B cell (primary cell): Measurements from ENCODE around the gene ARHGEF19. TPM values are rescaled to one million over a fixed set of nuclear protein-coding genes. Genes with fewer than 3 reads are reported as not detected.

Experiments
- ATAC-seq: fragments of 200-7000 bp; cut with Tn5 transposase; one replicate; pipeline ENCODE4 v1.10.0; 2021; ENCODE audit warnings: low read depth, mild to moderate bottlenecking, moderate number of reproducible peaks, moderate library complexity
- CTCF ChIA-PET: fragments of 350-600 bp; sonication (Branson Sonifier 250); formaldehyde crosslinking; loops from one replicate; lab custom pipeline; 2021; ENCODE audit warnings: antibody characterized with exemption, inconsistent platforms; lab: Charles Lee
- POLR2A ChIA-PET: fragments of 350-600 bp; sonication (Branson Sonifier 250); formaldehyde crosslinking; loops from one replicate; lab custom pipeline; 2021; ENCODE audit warnings: antibody characterized with exemption; lab: Charles Lee
- DNase-seq: peaks from one replicate; pipeline ENCODE4 v3.0.0; 2013
- H2AFZ ChIP-seq: 2 replicates; pipeline ENCODE4 v1.6.1; 2012; ENCODE audit warnings: mild to moderate bottlenecking, low read depth, low read length; ENCODE audit not compliant: insufficient read depth, poor library complexity, severe bottlenecking
- H3K27ac ChIP-seq, 2 donors: 1 replicate in 1 of 2; 2 replicates in 1 of 2; pipeline ENCODE4 v1.5.1; 2012 to 2013; ENCODE audit warnings: low read length in 2 of 2, mild to moderate bottlenecking in 2 of 2, moderate library complexity in 1 of 2
- H3K27me3 ChIP-seq, 4 experiments: fragments of 200-600 bp in 1 of 4; sonication (generic) in 1 of 4; replicated peaks in 1 of 4; 1 replicate in 2 of 4; 2 replicates in 2 of 4; pipeline versions ENCODE4 v1.6.1 to v1.7.0; 2013 to 2016; ENCODE audit warnings: low read length in 3 of 4, mild to moderate bottlenecking in 2 of 4, mixed read lengths in 1 of 4, moderate library complexity in 1 of 4; ENCODE audit not compliant: insufficient read depth in 4 of 4, control insufficient read depth in 3 of 4; ENCODE audit errors: control extremely low read depth in 1 of 4
- H3K36me3 ChIP-seq, 2 experiments: replicated peaks in 1 of 2; 1 replicate in 1 of 2; 2 replicates in 1 of 2; pipeline versions ENCODE4 v1.6.1 to v1.7.1; 2013; ENCODE audit warnings: low read length in 1 of 2; ENCODE audit not compliant: insufficient read depth in 2 of 2, control insufficient read depth in 1 of 2; ENCODE audit errors: control extremely low read depth in 1 of 2, extremely low read depth in 1 of 2
- H3K4me1 ChIP-seq, 2 donors: fragments of 200-600 bp in 1 of 2; sonication (generic) in 1 of 2; 1 replicate in 1 of 2; 2 replicates in 1 of 2; pipeline versions ENCODE4 v1.5.1 to v1.6.1; 2013 to 2017; ENCODE audit warnings: low read length in 2 of 2; ENCODE audit not compliant: control insufficient read depth in 2 of 2, insufficient read depth in 2 of 2
- H3K4me2 ChIP-seq: replicated peaks from 2 replicates; pipeline ENCODE3; 2012; ENCODE audit warnings: mild to moderate bottlenecking, low read depth, low read length; ENCODE audit not compliant: poor library complexity, severe bottlenecking
- H3K4me3 ChIP-seq, 5 experiments: fragments of 200-600 bp in 1 of 5; sonication (generic) in 1 of 5; 1 replicate in 3 of 5; 2 replicates in 2 of 5; pipeline versions ENCODE4 v1.5.1 to v1.7.0; 2011 to 2016; ENCODE audit warnings: low read length in 4 of 5, mild to moderate bottlenecking in 4 of 5, low read depth in 2 of 5, control low read depth in 1 of 5, moderate library complexity in 1 of 5; ENCODE audit not compliant: insufficient read depth in 1 of 5; ENCODE audit errors: control extremely low read depth in 1 of 5, extremely low read depth in 1 of 5
- H3K79me2 ChIP-seq: fragments of 200-600 bp; sonication (generic); one replicate; pipeline ENCODE4 v1.6.0; 2016; ENCODE audit warnings: low read length; ENCODE audit not compliant: control insufficient read depth, insufficient read depth
- H3K9ac ChIP-seq: fragments of 200-600 bp; sonication (generic); 2 replicates; pipeline ENCODE4 v1.6.1; 2017; ENCODE audit warnings: mild to moderate bottlenecking, low read length, moderate library complexity
- H3K9me3 ChIP-seq, 3 donors: one replicate each; pipeline versions ENCODE4 v1.6.1 to v1.7.1; 2013; ENCODE audit warnings: low read length in 2 of 3; ENCODE audit not compliant: control insufficient read depth in 2 of 3, insufficient read depth in 1 of 3; ENCODE audit errors: control extremely low read depth in 1 of 3
- H4K20me1 ChIP-seq: 2 replicates; pipeline ENCODE4 v1.6.0; 2012; ENCODE audit warnings: mild to moderate bottlenecking, low read length; ENCODE audit not compliant: insufficient read depth, control insufficient read depth, poor library complexity, severe bottlenecking
- H3K27ac Mint-ChIP-seq: one replicate; pipeline ENCODE4 v1.8.0; 2021; ENCODE audit warnings: mixed read lengths
- H3K27me3 Mint-ChIP-seq: one replicate; pipeline ENCODE4 v1.8.0; 2021; ENCODE audit warnings: mixed read lengths
- H3K4me1 Mint-ChIP-seq: one replicate; pipeline ENCODE4 v1.8.0; 2021; ENCODE audit warnings: mixed read lengths
- H3K4me3 Mint-ChIP-seq: one replicate; pipeline ENCODE4 v1.8.0; 2021; ENCODE audit warnings: mixed read lengths
- H3K9me3 Mint-ChIP-seq: one replicate; pipeline ENCODE4 v1.8.0; 2022; ENCODE audit warnings: mixed read lengths; ENCODE audit not compliant: insufficient read depth
- CTCF ChIP-seq: fragments of 200-600 bp; IDR thresholded peaks from one replicate; pipeline ENCODE4 v1.8.0; 2022; ENCODE audit warnings: antibody characterized with exemption, mild to moderate bottlenecking
- EZH2 ChIP-seq: IDR thresholded peaks from 2 replicates; pipeline ENCODE4 v1.6.1; 2012; ENCODE audit warnings: borderline replicate concordance, low read depth, mild to moderate bottlenecking, moderate library complexity, low read length; ENCODE audit not compliant: insufficient read depth, poor library complexity, severe bottlenecking
- WGBS: methylation state at CpG from one replicate; pipeline ENCODE4 v1.1.5; 2013; ENCODE audit warnings: missing lambda C conversion rate; ENCODE audit not compliant: insufficient coverage; 5-methylcytosine and 5-hydroxymethylcytosine counted together
- intact Hi-C: fragments of 100-400 bp; cut with micrococcal nuclease; formaldehyde crosslinking; loops from one replicate; pipeline ENCODE4 v1.10.0; 2022
- polyA plus RNA-seq: library from polyadenylated mRNA; depleted of rRNA; stranded (reverse); fragments of >200 nt; gene quantifications from 2 replicates; pipeline ENCODE4 v1.2.3, GENCODE V29; 2012
- total RNA-seq, 2 donors: library from RNA; stranded (reverse); fragments of 120-200 nt in 1 of 2; gene quantifications; 1 replicate in 1 of 2; 2 replicates in 1 of 2; pipeline versions ENCODE4 v1.2.3 to v1.2.4, GENCODE V29; 2013 to 2022

ARHGEF19 gene
- total and polyA plus RNA-seq, 2 donors (not counting 1 experiment from before 2014, with no cell fraction given) = 13.9 to 20.9 TPM

DNA sequence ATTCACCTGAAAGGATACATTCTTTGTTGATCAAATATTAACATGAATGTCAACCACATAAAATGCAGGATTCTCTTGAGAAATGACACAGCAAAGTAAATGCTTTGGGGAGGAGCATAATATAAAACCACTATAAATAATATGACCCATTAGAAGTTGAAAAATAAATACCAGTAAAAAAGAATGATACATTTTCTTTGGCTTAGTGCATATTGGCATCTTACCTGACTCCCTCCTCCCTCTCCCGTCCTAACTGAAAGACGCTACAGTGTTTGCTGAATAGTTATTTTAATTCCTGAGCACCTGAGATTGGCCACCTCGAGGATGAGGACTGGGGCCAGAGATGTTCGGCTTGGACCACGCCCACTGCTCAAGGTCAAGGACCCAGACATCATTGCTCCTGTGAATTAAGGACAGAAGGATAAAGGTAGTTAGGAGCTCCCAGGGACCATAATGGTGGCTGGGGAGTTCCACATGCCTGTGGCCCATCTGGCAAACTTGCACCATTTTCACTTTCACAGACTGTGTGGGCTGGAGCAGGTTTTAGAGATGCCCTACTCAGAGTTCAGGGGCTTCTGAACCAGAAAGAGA, 41.0 kb upstream of the ARHGEF19 start:
- no peaks in the 10 kb centered on the region for H3K27me3 ChIP-seq
- DNase-seq (no peak), ATAC-seq (no peak)
- Mint-ChIP-seq H3K9me3 (no peaks in the 10 kb centered on the region), H3K27me3 (no peaks in the 10 kb centered on the region), H3K4me3 (no peak overlapping the region), H3K4me1 (peaks cover 15% of the 10 kb centered on the region), H3K27ac (no peak overlapping the region)
- H3K27ac ChIP-seq = no peak overlapping the region
- POLR2A ChIA-PET = no interaction called here
- intact Hi-C loops = no loop called here
- no peak for TF ChIP-seq CTCF
- no peak for TF ChIP-seq EZH2
- peaks cover 2 to 65% of the 10 kb centered on the region in 2 experiments for H3K36me3 ChIP-seq
- CTCF ChIA-PET = interaction anchor here (1.5 kb wide), 1 partner anchor 175 kb away, joined by 3 read pairs; no protein-coding TSS in a partner anchor
- H3K4me1 ChIP-seq = peaks cover 14 to 16% of the 10 kb centered on the region in 2 donors
- no peak overlapping the region for H3K9ac ChIP-seq
- no peak overlapping the region for H3K4me2 ChIP-seq
- H4K20me1 ChIP-seq = no peaks in the 10 kb centered on the region
- WGBS = 100% methylated on average over 3 of the region's 5 CpGs
- no peak overlapping the region for H3K4me3 ChIP-seq
- no peak overlapping the region for H2AFZ ChIP-seq
- no peaks in the 10 kb centered on the region for H3K79me2 ChIP-seq
- no peaks in the 10 kb centered on the region for H3K9me3 ChIP-seq

DNA sequence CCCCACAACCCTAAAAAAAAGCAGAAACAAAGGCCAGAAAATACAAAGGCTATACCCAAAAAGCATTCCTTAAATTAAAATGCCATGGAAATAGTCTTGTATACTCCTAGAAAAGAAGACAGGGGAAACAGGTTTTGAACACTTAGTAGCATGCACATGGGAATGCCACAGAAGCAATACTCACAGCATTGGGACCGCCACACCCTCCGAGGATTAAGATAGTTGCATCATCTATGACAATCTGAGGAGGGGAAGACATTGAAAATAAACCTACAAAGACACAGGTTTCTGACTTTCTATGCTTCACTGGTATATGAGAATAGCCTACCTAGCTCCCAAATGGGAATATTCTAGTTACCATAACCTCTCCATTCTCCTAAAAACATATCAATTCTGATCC, 40.5 kb upstream of the ARHGEF19 start:
- H4K20me1 ChIP-seq = no peaks in the 10 kb centered on the region
- peaks cover 2 to 65% of the 10 kb centered on the region in 2 experiments for H3K36me3 ChIP-seq
- intact Hi-C loops = no loop called here
- no peak overlapping the region for H3K4me2 ChIP-seq
- ATAC-seq (no peak), DNase-seq (no peak)
- H3K27me3 Mint-ChIP-seq = no peaks in the 10 kb centered on the region
- no peaks in the 10 kb centered on the region for H3K79me2 ChIP-seq
- no CpG with 5 or more reads among the region's 2 CpGs for WGBS
- H3K4me1 ChIP-seq = peaks cover 14 to 17% of the 10 kb centered on the region in 2 donors
- H3K27ac ChIP-seq = no peak overlapping the region
- no peak overlapping the region for H3K27ac Mint-ChIP-seq
- no peak overlapping the region for H2AFZ ChIP-seq
- no peak overlapping the region for H3K9ac ChIP-seq
- ChIA-PET CTCF (no interaction called here), POLR2A (no interaction called here)
- H3K9me3 Mint-ChIP-seq = no peaks in the 10 kb centered on the region
- no peak overlapping the region for H3K4me3 Mint-ChIP-seq
- TF ChIP-seq EZH2 = no peak
- no peaks in the 10 kb centered on the region for H3K9me3 ChIP-seq
- H3K4me3 ChIP-seq = no peak overlapping the region
- H3K4me1 Mint-ChIP-seq = peaks cover 17% of the 10 kb centered on the region
- no peaks in the 10 kb centered on the region for H3K27me3 ChIP-seq
